H1 (cell line): ENCODE data around the gene SFXN2. TPM values are rescaled to one million over a fixed set of nuclear protein-coding genes. Genes with fewer than 3 reads are reported as not detected.

Source experiments
- CTCF ChIA-PET: fragments of 300-600 bp; sonication (Branson Sonifier 250); formaldehyde crosslinking; loops from one replicate; lab custom pipeline; 2021; ENCODE audit not compliant: partially characterized antibody; lab: Charles Lee
- POLR2A ChIA-PET: fragments of 300-600 bp; sonication (Branson Sonifier 250); formaldehyde crosslinking; loops from one replicate; lab custom pipeline; 2021; ENCODE audit warnings: inconsistent platforms; ENCODE audit not compliant: partially characterized antibody; lab: Charles Lee
- DNase-seq, 2 experiments: peaks; one replicate each; pipeline versions ENCODE4 v3.0.0 to v3.0.0-alpha.2; 2010 to 2022; ENCODE audit warnings: low spot score in 2 of 2, low read depth in 1 of 2, mixed read lengths in 1 of 2
- FAIRE-seq: peaks from 2 replicates; lab custom pipeline; 2011; peaks lifted over from hg19 to GRCh38; lab: Jason Lieb, UNC
- H2AFZ ChIP-seq: 2 replicates; pipeline ENCODE4 v1.8.1; 2012; ENCODE audit warnings: low read length, inconsistent platforms
- H2AK5ac ChIP-seq: 2 replicates; pipeline ENCODE4 v1.6.1; 2013; ENCODE audit warnings: low read depth, low read length
- H2BK120ac ChIP-seq: replicated peaks from 2 replicates; pipeline ENCODE3; 2013; ENCODE audit warnings: low read depth, low read length, inconsistent platforms
- H2BK12ac ChIP-seq: 2 replicates; pipeline ENCODE4 v1.6.1; 2013; ENCODE audit warnings: low read depth, low read length
- H2BK15ac ChIP-seq: 2 replicates; pipeline ENCODE4 v1.6.1; 2013; ENCODE audit warnings: low read length
- H2BK20ac ChIP-seq: 2 replicates; pipeline ENCODE4 v1.6.1; 2013; ENCODE audit warnings: low read length
- H2BK5ac ChIP-seq: 2 replicates; pipeline ENCODE4 v1.6.1; 2013; ENCODE audit warnings: low read depth, low read length
- H3K14ac ChIP-seq: 2 replicates; pipeline ENCODE4 v1.6.1; 2013; ENCODE audit warnings: inconsistent platforms; ENCODE audit not compliant: insufficient read length
- H3K18ac ChIP-seq: 2 replicates; pipeline ENCODE4 v1.6.1; 2013; ENCODE audit warnings: low read length; ENCODE audit errors: extremely low read depth
- H3K23ac ChIP-seq: 2 replicates; pipeline ENCODE4 v1.6.1; 2013; ENCODE audit warnings: inconsistent platforms; ENCODE audit not compliant: insufficient read length
- H3K23me2 ChIP-seq: 2 replicates; pipeline ENCODE4 v1.6.1; 2013; ENCODE audit warnings: low read depth, low read length
- H3K27ac ChIP-seq: 2 replicates; pipeline ENCODE4 v1.6.1; 2011; ENCODE audit warnings: low read depth, low read length, inconsistent platforms
- H3K27me3 ChIP-seq, 4 experiments: replicated peaks in 1 of 4; 1 replicate in 1 of 4; 2 replicates in 3 of 4; pipeline versions ENCODE4 v1.6.1 to v1.8.1; 2011 to 2013; ENCODE audit warnings: low read length in 3 of 4, mild to moderate bottlenecking in 3 of 4, inconsistent platforms in 2 of 4, mixed read lengths in 2 of 4, moderate library complexity in 1 of 4; ENCODE audit not compliant: control insufficient read depth in 3 of 4, insufficient read depth in 3 of 4; ENCODE audit errors: extremely low read depth in 1 of 4
- H3K36me3 ChIP-seq, 4 experiments: 2 replicates each; pipeline versions ENCODE4 v1.6.1 to v1.8.1; 2011 to 2013; ENCODE audit warnings: mild to moderate bottlenecking in 4 of 4, low read length in 3 of 4, moderate library complexity in 2 of 4, control low read depth in 1 of 4, inconsistent platforms in 1 of 4; ENCODE audit not compliant: insufficient read depth in 4 of 4, control insufficient read depth in 2 of 4
- H3K4ac ChIP-seq: replicated peaks from 2 replicates; pipeline ENCODE3; 2013; ENCODE audit warnings: low read length, low read depth, mixed read lengths, inconsistent platforms; ENCODE audit not compliant: insufficient read length
- H3K4me1 ChIP-seq, 4 experiments: replicated peaks in 1 of 4; 1 replicate in 1 of 4; 2 replicates in 3 of 4; pipeline versions ENCODE4 v1.6.1 to v1.8.1; 2011 to 2013; ENCODE audit warnings: low read length in 3 of 4, inconsistent platforms in 2 of 4, mixed read lengths in 1 of 4; ENCODE audit not compliant: insufficient read depth in 4 of 4, control insufficient read depth in 3 of 4
- H3K4me2 ChIP-seq, 2 experiments: 2 replicates each; pipeline versions ENCODE4 v1.6.1 to v1.8.1; 2011 to 2013; ENCODE audit warnings: low read depth in 2 of 2, low read length in 2 of 2, control low read depth in 1 of 2, inconsistent platforms in 1 of 2, mild to moderate bottlenecking in 1 of 2; ENCODE audit not compliant: insufficient read depth in 1 of 2
- H3K4me3 ChIP-seq, 4 experiments: fragments of 200-600, 300-600 bp in 1 of 4; sonication (generic), shearing (Covaris generic), sonication (Bioruptor Twin) in 1 of 4; 2 replicates each; pipeline versions ENCODE4 v1.5.1 to v1.8.1; 2011 to 2016; ENCODE audit warnings: low read length in 4 of 4, low read depth in 3 of 4, control low read depth in 2 of 4, inconsistent platforms in 2 of 4, mild to moderate bottlenecking in 2 of 4, mixed read lengths in 1 of 4, moderate library complexity in 1 of 4; ENCODE audit not compliant: insufficient read depth in 2 of 4; ENCODE audit errors: extremely low read depth in 1 of 4
- H3K56ac ChIP-seq: replicated peaks from 2 replicates; pipeline ENCODE3; 2013; ENCODE audit warnings: low read depth, mild to moderate bottlenecking, mixed read lengths, low read length, inconsistent platforms; ENCODE audit not compliant: insufficient read length
- H3K79me1 ChIP-seq: 2 replicates; pipeline ENCODE4 v1.6.1; 2013; ENCODE audit warnings: low read depth, low read length, control low read depth
- H3K79me2 ChIP-seq, 2 experiments: 2 replicates each; pipeline versions ENCODE4 v1.6.1 to v1.8.1; 2012 to 2013; ENCODE audit warnings: low read length in 2 of 2, mild to moderate bottlenecking in 2 of 2, inconsistent platforms in 1 of 2; ENCODE audit not compliant: insufficient read depth in 2 of 2, control insufficient read depth in 1 of 2
- H3K9ac ChIP-seq, 4 experiments: replicated peaks in 1 of 4; 1 replicate in 1 of 4; 2 replicates in 3 of 4; pipeline versions ENCODE4 v1.6.1 to v1.8.1; 2011 to 2013; ENCODE audit warnings: low read depth in 3 of 4, low read length in 3 of 4, control low read depth in 2 of 4, mild to moderate bottlenecking in 2 of 4, moderate library complexity in 2 of 4, inconsistent platforms in 1 of 4; ENCODE audit errors: extremely low read depth in 1 of 4
- H3K9me3 ChIP-seq, 2 experiments: 2 replicates each; pipeline versions ENCODE4 v1.6.1 to v1.8.1; 2012 to 2013; ENCODE audit warnings: mild to moderate bottlenecking in 2 of 2, moderate library complexity in 2 of 2, control low read depth in 1 of 2, inconsistent platforms in 1 of 2, low read depth in 1 of 2, low read length in 1 of 2, mixed read lengths in 1 of 2; ENCODE audit not compliant: insufficient read depth in 2 of 2
- H4K20me1 ChIP-seq, 2 experiments: replicated peaks in 1 of 2; 2 replicates each; pipeline versions ENCODE3 to v1.8.1; 2011 to 2013; ENCODE audit warnings: inconsistent platforms in 2 of 2, low read length in 2 of 2, mild to moderate bottlenecking in 1 of 2; ENCODE audit not compliant: insufficient read depth in 2 of 2, control insufficient read depth in 1 of 2
- H4K5ac ChIP-seq: 2 replicates; pipeline ENCODE4 v1.6.1; 2013; ENCODE audit warnings: low read length, low read depth, mixed read lengths, inconsistent platforms; ENCODE audit not compliant: insufficient read length
- H4K8ac ChIP-seq: 2 replicates; pipeline ENCODE4 v1.8.0; 2013; ENCODE audit warnings: mild to moderate bottlenecking, moderate library complexity, low read length, inconsistent platforms; ENCODE audit not compliant: insufficient read depth; ENCODE audit errors: extremely low read depth
- H4K91ac ChIP-seq: replicated peaks from 2 replicates; pipeline ENCODE3; 2013; ENCODE audit warnings: low read length, mixed read lengths, inconsistent platforms; ENCODE audit not compliant: insufficient read length
- CEBPB ChIP-seq: IDR thresholded peaks from 2 replicates; pipeline ENCODE4 v1.6.1; 2012; ENCODE audit warnings: low read depth, low read length
- EZH2 ChIP-seq: fragments of 200-600 bp; sonication (generic); IDR thresholded peaks from 2 replicates; pipeline ENCODE4 v1.7.1; 2012; ENCODE audit warnings: low read depth, mild to moderate bottlenecking, moderate library complexity, low read length, inconsistent platforms; ENCODE audit not compliant: severe bottlenecking
- NANOG ChIP-seq: IDR thresholded peaks from 2 replicates; pipeline ENCODE4 v1.6.1; 2011; ENCODE audit warnings: low read length, low read depth, mild to moderate bottlenecking, inconsistent platforms; ENCODE audit not compliant: insufficient read depth, poor library complexity, severe bottlenecking
- POLR2A ChIP-seq, 2 experiments: IDR thresholded peaks; 1 replicate in 1 of 2; 2 replicates in 1 of 2; pipeline ENCODE4 v1.6.1; 2011; ENCODE audit warnings: low read depth in 2 of 2, low read length in 2 of 2, mild to moderate bottlenecking in 2 of 2; ENCODE audit errors: control extremely low read depth in 1 of 2
- RAD21 ChIP-seq, 2 experiments: IDR thresholded peaks in 1 of 2; conservative IDR thresholded peaks in 1 of 2; 2 replicates each; pipeline ENCODE4 v1.6.1; 2011; ENCODE audit warnings: low read depth in 2 of 2, low read length in 2 of 2, improper control_type of control experiment in 1 of 2, inconsistent platforms in 1 of 2, mild to moderate bottlenecking in 1 of 2, moderate library complexity in 1 of 2
- SP4 ChIP-seq: IDR thresholded peaks from 2 replicates; pipeline ENCODE4 v1.6.1; 2012; ENCODE audit warnings: low read length, inconsistent platforms
- TAF7 ChIP-seq: optimal IDR thresholded peaks from 2 replicates; pipeline ENCODE3; 2011; ENCODE audit warnings: low read depth, mild to moderate bottlenecking, inconsistent platforms, low read length, moderate library complexity, borderline replicate concordance
- TBP ChIP-seq: IDR thresholded peaks from 2 replicates; pipeline ENCODE4 v1.6.1; 2011; ENCODE audit warnings: low read depth, low read length, improper control_type of control experiment
- WGBS, 2 experiments: shearing (Covaris generic) in 1 of 2; methylation state at CpG; one replicate each; pipeline versions ENCODE4 v1.1.6 to v1.1.7; 2013 to 2015; ENCODE audit warnings: low lambda C conversion rate in 2 of 2, mixed read lengths in 2 of 2, inconsistent platforms in 1 of 2, low coverage in 1 of 2, missing lambda C conversion rate in 1 of 2; ENCODE audit not compliant: insufficient replicate concordance in 2 of 2, insufficient coverage in 1 of 2, insufficient read length in 1 of 2; ENCODE audit errors: extremely low coverage in 1 of 2, missing lambda C conversion rate in 1 of 2; 5-methylcytosine and 5-hydroxymethylcytosine counted together
- polyA plus RNA-seq, 7 experiments: library from polyadenylated mRNA; depleted of rRNA in 3 of 7; stranded (reverse) in 5 of 7; unstranded in 2 of 7; fragments of >200 nt in 5 of 7; fragments of 200-250 nt in 2 of 7; gene quantifications; 1 replicate in 5 of 7; 2 replicates in 1 of 7; 4 replicates in 1 of 7; pipeline versions ENCODE4 v1.2.1 to v1.2.3, GENCODE V29; 2011 to 2013; ENCODE audit warnings: missing spikeins in 2 of 7, mixed read lengths in 2 of 7
- total RNA-seq: library from RNA; stranded (reverse); fragmentation: NEBNext Ultra II Directional; extraction: Animal tissue kit (Norgen Biotek cat#: 25700); gene quantifications from 2 replicates; pipeline ENCODE4 v1.2.1, GENCODE V29; 2021

Gene SFXN2
- total and polyA plus RNA-seq, 2 of the 8 experiments (the other 6 are each of a cell fraction or from before 2014, with no cell fraction given): 20.5 to 23.5 TPM

DNA sequence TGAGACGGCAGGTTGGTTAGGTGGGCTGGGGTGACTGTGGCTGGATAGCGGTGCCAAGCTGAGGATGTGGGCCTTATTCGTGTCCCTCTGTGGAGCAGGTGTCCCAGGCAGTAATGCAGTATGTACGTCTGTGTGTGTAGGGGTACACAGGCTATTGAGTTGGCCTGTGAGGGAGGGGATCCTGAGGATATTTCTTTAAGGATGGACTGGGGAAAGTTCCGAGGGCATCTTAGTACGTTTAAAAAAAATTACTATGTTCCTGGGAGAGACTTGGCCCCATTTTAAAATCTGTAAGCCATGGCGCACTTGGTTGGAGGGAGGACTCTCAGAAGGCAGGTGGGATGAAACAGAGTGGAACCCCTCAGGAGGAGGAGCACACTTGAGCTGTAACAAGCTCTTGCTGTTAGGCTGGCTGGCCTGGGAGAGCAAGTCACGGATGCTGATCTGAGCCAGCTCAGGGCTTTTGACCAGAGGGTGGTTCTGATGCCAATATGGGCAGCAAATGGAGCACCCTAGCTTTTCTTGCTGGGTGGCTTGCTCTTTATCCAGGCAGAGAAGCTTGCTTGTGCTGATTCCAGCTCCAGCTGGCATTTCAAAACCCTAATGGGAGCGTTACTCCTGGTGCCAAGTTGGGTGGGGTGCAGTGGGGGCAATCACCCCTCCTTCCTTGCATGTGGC lies 30.1 kb downstream of the SFXN2 start:
- peak overlapping the region; percentile 54 for H3K4ac ChIP-seq
- H3K27me3 ChIP-seq: no peaks in the 10 kb centered on the region; a peak in 1 of 7 replicates
- peak overlapping the region; percentile 46 to 76 (median 67) for H3K9ac ChIP-seq
- H2AFZ ChIP-seq: no peak overlapping the region
- H4K8ac ChIP-seq: no peak overlapping the region
- H3K18ac ChIP-seq: no peak overlapping the region; the same call in 1 of the 2 replicates
- H3K79me2 ChIP-seq: peaks cover 0 to 28% of the 10 kb centered on the region in 2 experiments; a peak in 2 of 4 replicates
- no peak overlapping the region for H3K23ac ChIP-seq
- no peaks in the 10 kb centered on the region for H3K36me3 ChIP-seq
- no peak for TF ChIP-seq CEBPB
- no peak for TF ChIP-seq NANOG
- no peak for TF ChIP-seq SP4
- TF ChIP-seq POLR2A (IDR thresholded peaks at IDR 0.05; ENCODE audit: control extremely low read depth in 1 of 2, low read depth in 2 of 2, low read length in 2 of 2): 0 out of 3 replicates have a peak, but pooled peaks of 1 of the 2 experiments have one; percentile 16
- no peak for TF ChIP-seq RAD21 (IDR thresholded peaks at IDR 0.05 in 1 of 2, conservative IDR thresholded peaks at IDR 0.05 in 1 of 2; ENCODE audit: low read depth in 2 of 2, low read length in 2 of 2)
- TF ChIP-seq TAF7: no peak
- no peak for TF ChIP-seq EZH2
- TF ChIP-seq TBP: no peak
- peak overlapping the region; percentile 96 to 100 for H3K4me2 ChIP-seq
- peaks cover 6% of the 10 kb centered on the region for H3K23me2 ChIP-seq
- peak overlapping the region; percentile 10 for H3K56ac ChIP-seq
- 0 out of 2 replicates have a peak overlapping the region, but pooled peaks have one; percentile 97 for H2BK15ac ChIP-seq
- H4K91ac ChIP-seq: peak overlapping the region; percentile 75
- H4K20me1 ChIP-seq: no peaks in the 10 kb centered on the region
- no peak overlapping the region for H2AK5ac ChIP-seq
- ChIA-PET CTCF (interaction anchor here (0.9 to 2.3 kb wide), 6 partner anchors 9 to 322 kb away, joined by 3 to 11 read pairs (median 4); partner anchors contain the start of gene CNNM2), POLR2A (interaction anchor here (0.6 to 2.7 kb wide), 13 partner anchors 9 to 160 kb away, joined by 3 to 15 read pairs (median 4); partner anchors contain the start of genes ARL3, AS3MT and SFXN2)
- no peak overlapping the region for H3K14ac ChIP-seq
- no peak overlapping the region for H4K5ac ChIP-seq
- no peak overlapping the region for H2BK20ac ChIP-seq
- FAIRE-seq (no peak), DNase-seq (no peak)
- WGBS, 2 experiments: 23% methylated on average over 9 of the region's 9 CpGs; no CpG with 5 or more reads in 1 of the 2 experiments
- peak overlapping the region; percentile 61; the same call in 1 of the 2 replicates for H2BK5ac ChIP-seq
- H3K9me3 ChIP-seq: no peaks in the 10 kb centered on the region
- H3K4me3 ChIP-seq: peak overlapping the region; percentile 76 to 92 (median 90)
- H2BK120ac ChIP-seq: no peak overlapping the region
- H3K4me1 ChIP-seq: peaks cover 0 to 6% (median 2%) of the 10 kb centered on the region in 4 experiments; a peak in 4 of 7 replicates
- H2BK12ac ChIP-seq: no peak overlapping the region; the same call in 1 of the 2 replicates
- H3K27ac ChIP-seq: no peak overlapping the region
- peaks cover 4% of the 10 kb centered on the region for H3K79me1 ChIP-seq
